ENCODE measurements around the gene PRKG2.

PRKG2 gene

GRCh38 chr4:81220271-81220670, 5.2 kb upstream of the PRKG2 start:
- intact Hi-C loops (cut with DNase I), result no loop called here
- DNase-seq, result no peak

- intact Hi-C loops (cut with DNase I), result no loop called here
- DNase-seq, result no peak
Observed at GRCh38 chr4:81218206-81218605, 3.2 kb upstream of the PRKG2 start.

GRCh38 chr4:81217779-81218178, 2.8 kb upstream of the PRKG2 start:
- DNase-seq, result no peak

GRCh38 chr4:81215931-81216330, 909 bp upstream of the PRKG2 start:
- intact Hi-C loops (cut with DNase I), result no loop called here
- DNase-seq, result no peak

More at GRCh38 chr4:81217779-81218178, 2.8 kb upstream of the PRKG2 start:
- intact Hi-C loops (cut with DNase I), result no loop called here

GRCh38 chr4:81214144-81214880, 710 bp downstream of the PRKG2 start:
- DNase-seq, result peak in 8 of 10 donors; percentile 11 to 88 (median 38)
- intact Hi-C loops (cut with DNase I), result no loop called here

GRCh38 chr4:81213671-81214070, 1.4 kb downstream of the PRKG2 start:
- no peak for DNase-seq
- intact Hi-C loops (cut with DNase I), result no loop called here

- DNase-seq, result no peak
- intact Hi-C loops (cut with DNase I), result no loop called here
Observed at GRCh38 chr4:81211956-81212355, 3.1 kb downstream of the PRKG2 start.

- no peak for DNase-seq
Observed at GRCh38 chr4:81207828-81208227, 7.2 kb downstream of the PRKG2 start.

GRCh38 chr4:81205302-81205701, 9.7 kb downstream of the PRKG2 start:
- no peak for DNase-seq
- intact Hi-C loops (cut with DNase I), result no loop called here

More at GRCh38 chr4:81207828-81208227, 7.2 kb downstream of the PRKG2 start:
- intact Hi-C loops (cut with DNase I), result no loop called here

GRCh38 chr4:81204571-81204970, 10.5 kb downstream of the PRKG2 start:
- peak in 1 of 10 donors; percentile 34 for DNase-seq
- intact Hi-C loops (cut with DNase I), result no loop called here

- DNase-seq, result no peak
- intact Hi-C loops (cut with DNase I), result no loop called here
Observed at GRCh38 chr4:81199831-81200230, 15.2 kb downstream of the PRKG2 start.

- intact Hi-C loops (cut with DNase I), result no loop called here
- DNase-seq, result no peak
Observed at GRCh38 chr4:81198609-81199008, 16.4 kb downstream of the PRKG2 start.

GRCh38 chr4:81197864-81198524, 17.0 kb downstream of the PRKG2 start:
- intact Hi-C loops (cut with DNase I), result no loop called here
- peak in 3 of 10 donors; percentile 31 to 66 (median 55) for DNase-seq

- no peak for DNase-seq
- intact Hi-C loops (cut with DNase I), result no loop called here
Observed at GRCh38 chr4:81196126-81196650, 18.8 kb downstream of the PRKG2 start.

GRCh38 chr4:81195475-81195874, 19.5 kb downstream of the PRKG2 start:
- intact Hi-C loops (cut with DNase I), result no loop called here
- DNase-seq, result no peak

- no peak for DNase-seq
- intact Hi-C loops (cut with DNase I), result no loop called here
Observed at GRCh38 chr4:81194286-81194685, 20.7 kb downstream of the PRKG2 start.

- DNase-seq, result no peak
- intact Hi-C loops (cut with DNase I), result no loop called here
Observed at GRCh38 chr4:81180916-81181315, 34.1 kb downstream of the PRKG2 start.

- intact Hi-C loops (cut with DNase I), result no loop called here
- no peak for DNase-seq
Observed at GRCh38 chr4:81179326-81179725, 35.7 kb downstream of the PRKG2 start.

GRCh38 chr4:81173213-81173612, 41.8 kb downstream of the PRKG2 start:
- DNase-seq, result no peak
- intact Hi-C loops (cut with DNase I), result no loop called here

- no peak for DNase-seq
- intact Hi-C loops (cut with DNase I), result no loop called here
Observed at GRCh38 chr4:81166458-81167160, 48.4 kb downstream of the PRKG2 start.

GRCh38 chr4:81165861-81166430, 49.1 kb downstream of the PRKG2 start:
- DNase-seq, result no peak
- intact Hi-C loops (cut with DNase I), result no loop called here

All from posterior cingulate gyrus (tissue), 11 donors.